Mammary epithelial cell (primary cell): ENCODE measurements around the gene RPS6KA3.

Experiments
- CTCF ChIP-seq, 2 donors: IDR thresholded peaks in 1 of 2; conservative IDR thresholded peaks in 1 of 2; 2 replicates each; pipeline ENCODE4 v1.5.1; 2011 to 2012; ENCODE audit warnings: inconsistent platforms in 2 of 2, low read length in 2 of 2, mild to moderate bottlenecking in 2 of 2, control low read depth in 1 of 2, low read depth in 1 of 2; ENCODE audit not compliant: insufficient read depth in 1 of 2; ENCODE audit errors: extremely low read depth in 1 of 2
- EZH2 ChIP-seq: IDR thresholded peaks from 2 replicates; pipeline ENCODE4 v1.6.1; 2012; ENCODE audit warnings: low read length, inconsistent platforms, borderline replicate concordance

GRCh38 chrX:20189171-20189570, 77.5 kb downstream of the RPS6KA3 start:
- TF ChIP-seq EZH2 (no peak), CTCF (conservative IDR thresholded peaks at IDR 0.05 in 1 of 2, IDR thresholded peaks at IDR 0.05 in 1 of 2; ENCODE audit: extremely low read depth in 1 of 2, insufficient read depth in 1 of 2, low read depth in 1 of 2, low read length in 2 of 2) (no peak)
